OCI-LY7 (cell line): ENCODE measurements around the gene RHBDF1.

Experiments
- CTCF ChIP-seq: fragments of 200-600 bp; sonication (generic); conservative IDR thresholded peaks from 2 replicates; pipeline ENCODE4 v1.5.1; 2014; ENCODE audit warnings: mild to moderate bottlenecking, antibody characterized with exemption, low read length, moderate library complexity, mixed read lengths
- EZH2phosphoT487 ChIP-seq: fragments of 200-600 bp; sonication (generic); IDR thresholded peaks from 2 replicates; pipeline ENCODE4 v1.6.1; 2018; ENCODE audit warnings: low read depth, borderline replicate concordance, mild to moderate bottlenecking, mixed run types, antibody characterized with exemption, low read length, moderate library complexity, mixed read lengths

DNA sequence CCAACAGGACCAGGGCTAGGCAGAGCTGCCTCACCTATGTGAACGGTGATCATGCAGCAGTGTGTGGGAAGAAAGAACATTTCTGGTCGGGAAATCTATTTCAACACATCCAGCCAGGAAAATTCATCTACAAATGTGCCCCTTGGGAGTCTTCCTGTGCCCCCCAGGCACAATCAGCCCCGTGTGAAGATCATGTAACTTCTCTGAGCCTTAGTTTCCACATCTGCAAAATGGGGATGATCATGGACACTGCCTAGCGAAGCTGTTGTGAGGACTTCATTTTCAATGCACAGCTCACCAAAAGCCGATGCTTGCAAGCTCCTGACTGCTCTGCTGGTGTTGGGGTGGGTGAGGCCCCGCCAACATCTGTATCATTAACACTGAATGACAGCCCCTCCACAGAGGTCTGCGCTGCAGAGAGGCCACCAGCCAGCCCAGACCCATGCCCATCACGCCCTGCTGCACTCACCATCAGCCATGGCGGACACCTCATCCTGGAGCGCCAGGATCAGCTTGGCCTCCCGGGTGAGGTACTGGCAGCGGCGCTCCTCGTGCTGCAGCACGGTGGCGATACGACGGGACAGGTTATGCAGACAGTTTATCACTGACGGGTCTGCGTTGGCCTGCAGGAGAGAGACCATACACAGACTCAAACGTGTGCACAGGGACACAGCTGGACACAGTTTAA, 39.9 kb upstream of the RHBDF1 start:
- TF ChIP-seq CTCF (no peak), EZH2phosphoT487 (no peak)
